GM18870 (cell line): ENCODE results near the gene ANO2.

ENCODE experiments used
- ATAC-seq: cut with Tn5 transposase; IDR thresholded peaks from one replicate; pipeline ENCODE4 v1.9.1; 2021; ENCODE audit warnings: moderate library complexity; ENCODE audit not compliant: unreplicated experiment

ANO2 gene

DNA sequence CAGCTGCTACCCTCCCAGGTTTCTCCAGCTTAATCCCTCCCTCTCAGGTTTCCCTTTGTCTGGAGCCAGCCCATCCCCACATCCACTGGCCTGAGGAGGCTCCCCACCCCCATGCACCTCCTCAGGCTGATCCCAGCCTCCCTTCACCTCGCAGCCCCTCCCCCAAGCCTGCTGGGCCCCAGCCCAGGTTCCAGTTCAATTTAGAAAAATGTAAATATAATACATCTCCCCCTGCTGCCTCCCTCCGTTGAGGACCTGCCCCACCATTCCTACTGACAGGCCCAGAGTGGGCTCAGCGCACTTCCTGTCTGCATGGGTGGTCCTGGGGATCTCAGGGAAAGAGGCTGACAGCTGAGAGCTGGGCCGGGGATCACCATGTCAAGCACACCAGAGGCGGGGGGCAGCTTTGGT is 357.3 kb downstream of the ANO2 start:
- no peak for ATAC-seq

- ATAC-seq: no peak
These were observed 358.9 kb downstream of the ANO2 start for GRCh38 chr12:5586201-5586600.

DNA sequence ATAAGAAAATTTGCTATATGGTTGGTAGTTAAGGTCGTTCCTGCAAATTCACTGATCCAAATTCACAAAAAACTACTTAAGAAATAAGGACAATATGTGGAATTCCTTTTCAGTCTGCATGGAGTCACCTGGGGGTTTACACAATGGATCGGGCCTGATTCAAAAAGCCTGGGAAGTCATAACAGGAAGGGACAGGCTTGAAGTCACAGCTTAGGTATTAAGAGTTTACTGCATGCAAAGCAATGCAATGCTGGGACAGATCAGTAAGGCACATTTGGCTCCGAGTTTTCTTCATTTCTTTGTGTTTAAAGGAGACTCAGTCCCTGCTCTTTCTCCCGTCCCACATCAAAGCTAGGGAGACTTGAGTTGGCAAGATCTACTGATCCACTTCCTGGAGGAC is 359.9 kb downstream of the ANO2 start:
- ATAC-seq: no peak

- ATAC-seq: no peak
These were observed 360.5 kb downstream of the ANO2 start for GRCh38 chr12:5584412-5585175.

DNA sequence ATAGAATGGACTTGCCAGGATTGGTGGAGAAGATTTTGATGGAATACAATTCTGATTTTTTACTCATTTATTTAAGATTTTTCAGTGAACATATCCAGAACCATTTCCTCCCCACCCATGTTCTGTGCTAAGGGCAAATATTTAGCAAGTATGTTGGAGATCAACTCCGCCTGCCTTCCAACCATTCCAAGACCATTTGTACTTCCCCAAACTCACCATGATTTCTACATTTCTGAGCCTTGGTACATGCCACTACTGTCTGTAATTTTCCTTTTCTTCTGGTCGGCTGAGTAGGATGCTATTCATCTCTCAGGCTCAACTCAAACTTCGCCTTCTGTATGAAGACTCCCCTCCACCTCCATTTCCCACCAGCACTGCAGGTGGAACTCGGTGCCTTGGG is 362.5 kb downstream of the ANO2 start:
- ATAC-seq: no peak

DNA sequence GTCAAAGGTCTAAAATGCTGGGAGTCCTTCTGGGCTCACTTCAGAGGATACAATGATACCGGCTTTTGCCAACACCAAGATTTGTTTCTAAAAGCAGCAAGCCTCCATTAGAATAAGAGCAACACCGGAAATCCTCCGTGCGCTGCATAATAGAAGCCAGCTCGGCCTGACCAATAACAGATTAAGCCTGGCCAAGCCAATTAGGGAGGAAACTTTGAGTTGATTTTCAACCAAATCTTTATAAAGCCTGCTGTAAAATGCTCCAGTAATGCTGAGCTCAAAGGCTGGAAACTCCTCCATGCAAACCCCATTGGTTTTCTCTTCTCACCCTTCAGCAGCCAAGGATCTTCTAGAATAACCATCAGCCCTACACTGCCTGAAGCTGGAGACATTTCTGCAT is 363.0 kb downstream of the ANO2 start:
- no peak for ATAC-seq

- no peak for ATAC-seq
These were observed 363.4 kb downstream of the ANO2 start for GRCh38 chr12:5581616-5582015.

- ATAC-seq: no peak
These were observed 364.0 kb downstream of the ANO2 start for GRCh38 chr12:5581019-5581418.

GRCh38 chr12:5578775-5579174 is 366.3 kb downstream of the ANO2 start:
- ATAC-seq: no peak

GRCh38 chr12:5577741-5578140 is 367.3 kb downstream of the ANO2 start:
- no peak for ATAC-seq

GRCh38 chr12:5577211-5577612 is 367.8 kb downstream of the ANO2 start:
- no peak for ATAC-seq

- ATAC-seq: no peak
These were observed 369.1 kb downstream of the ANO2 start for GRCh38 chr12:5575987-5576386.

- no peak for ATAC-seq
These were observed 369.8 kb downstream of the ANO2 start for GRCh38 chr12:5575232-5575631.

DNA sequence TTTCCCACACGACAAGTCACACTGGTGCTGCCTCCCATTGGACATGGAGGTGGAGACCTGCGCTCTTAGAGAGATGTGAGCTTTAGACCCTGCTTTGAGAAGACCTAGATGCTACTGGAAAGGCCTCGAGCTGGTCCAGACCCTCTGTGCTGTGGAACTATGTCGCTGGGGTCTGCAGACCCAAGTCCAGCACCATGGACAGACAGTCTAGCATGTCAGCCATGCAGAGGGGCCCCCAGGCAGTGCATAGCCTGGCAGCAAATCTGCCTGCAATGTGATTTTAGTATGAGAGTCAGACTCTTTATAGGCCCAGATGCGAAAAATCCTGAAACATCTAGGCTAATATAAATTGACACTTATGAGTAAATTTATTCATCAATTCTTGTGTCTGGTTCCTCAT is 371.7 kb downstream of the ANO2 start:
- ATAC-seq: no peak

DNA sequence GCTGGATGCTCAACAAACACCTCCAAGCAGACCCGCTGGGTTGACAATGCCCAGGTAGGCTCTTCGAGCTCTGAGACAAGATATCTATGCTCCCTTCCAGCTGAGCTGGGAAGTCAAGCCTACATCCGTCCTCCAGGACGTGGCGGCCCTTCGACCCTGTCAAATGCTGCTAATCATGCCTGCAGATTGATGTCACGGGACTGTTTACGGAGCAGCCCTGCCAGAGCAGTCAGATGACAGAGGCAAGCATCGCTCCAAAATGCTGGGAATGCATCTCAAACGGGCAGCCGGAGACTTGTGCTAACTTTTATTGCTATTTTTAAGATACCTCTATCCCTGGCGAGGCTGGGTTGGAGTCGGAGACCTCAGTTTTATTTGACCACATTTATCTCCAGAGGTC is 373.9 kb downstream of the ANO2 start:
- no peak for ATAC-seq

DNA sequence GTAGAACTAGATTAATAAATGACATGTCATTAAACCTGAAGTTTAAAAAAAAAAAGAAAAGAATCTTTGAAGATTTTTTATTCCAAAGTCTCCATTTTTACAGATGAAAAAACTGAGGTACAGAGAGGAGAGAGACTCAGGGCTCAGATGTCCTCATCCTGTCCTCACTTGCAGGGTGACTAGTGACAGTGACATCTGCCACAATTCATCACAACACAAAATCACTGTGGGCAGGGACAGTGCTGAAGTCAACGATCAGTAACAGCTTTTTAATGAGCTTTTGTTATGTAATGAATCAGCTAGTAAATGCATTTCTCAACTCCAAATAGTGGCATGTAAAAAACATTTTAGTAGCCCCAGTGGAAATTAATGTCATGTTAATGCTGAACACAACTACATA is 374.6 kb downstream of the ANO2 start:
- ATAC-seq: no peak

- no peak for ATAC-seq
These were observed 376.6 kb downstream of the ANO2 start for GRCh38 chr12:5568325-5568981.

- ATAC-seq: no peak
These were observed 377.9 kb downstream of the ANO2 start for GRCh38 chr12:5567016-5567725.

DNA sequence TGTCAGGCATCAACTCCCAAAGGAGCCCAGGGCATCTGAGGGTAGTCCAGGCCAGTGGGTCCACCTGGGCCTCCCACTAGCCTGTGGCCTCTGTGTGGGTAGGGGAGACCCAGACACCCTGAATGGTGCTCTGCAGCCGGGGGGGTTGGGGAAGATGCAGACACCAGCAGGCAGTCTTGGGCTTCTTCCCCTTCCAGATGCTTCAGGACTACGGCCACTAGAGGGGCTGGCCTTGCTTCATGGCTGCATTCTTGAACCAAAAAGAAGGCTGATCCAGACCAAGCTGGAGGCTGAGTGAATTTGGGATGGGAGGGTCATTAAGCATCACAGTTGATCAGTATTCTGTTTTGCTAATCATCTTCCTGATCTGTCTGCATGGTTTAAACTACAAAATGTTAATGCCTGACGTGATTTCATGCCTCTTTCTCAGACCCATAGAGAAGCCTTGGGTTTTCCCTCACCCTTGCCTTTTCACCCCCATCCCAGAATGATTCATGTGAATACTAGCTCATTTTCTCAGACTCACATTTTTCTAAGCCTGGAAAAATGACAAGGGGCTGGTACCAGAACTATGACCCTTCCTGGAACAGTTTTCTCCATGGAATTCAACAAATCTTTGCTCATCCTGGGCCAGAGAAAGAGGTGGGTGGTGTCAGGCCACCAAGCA is 379.0 kb downstream of the ANO2 start:
- ATAC-seq: no peak

DNA sequence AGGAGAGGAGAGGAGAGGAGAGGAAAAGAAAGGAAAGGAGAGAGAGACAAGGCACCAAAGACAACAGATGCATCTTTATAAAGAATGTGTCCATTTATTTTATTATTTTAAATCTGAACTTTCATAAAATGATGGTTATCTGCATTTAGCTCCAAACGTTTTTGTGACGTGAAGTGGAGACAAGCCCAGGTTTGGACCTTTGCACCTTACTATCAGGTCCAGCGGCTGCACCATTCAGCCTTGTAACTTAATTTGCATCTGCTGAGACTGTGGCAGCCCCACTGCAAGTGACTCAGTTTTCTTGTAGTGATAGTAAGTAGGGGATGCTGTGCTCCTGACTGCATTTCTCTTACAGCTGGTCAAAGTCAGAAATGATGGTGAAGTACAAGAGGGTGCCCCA is 382.5 kb downstream of the ANO2 start:
- no peak for ATAC-seq

DNA sequence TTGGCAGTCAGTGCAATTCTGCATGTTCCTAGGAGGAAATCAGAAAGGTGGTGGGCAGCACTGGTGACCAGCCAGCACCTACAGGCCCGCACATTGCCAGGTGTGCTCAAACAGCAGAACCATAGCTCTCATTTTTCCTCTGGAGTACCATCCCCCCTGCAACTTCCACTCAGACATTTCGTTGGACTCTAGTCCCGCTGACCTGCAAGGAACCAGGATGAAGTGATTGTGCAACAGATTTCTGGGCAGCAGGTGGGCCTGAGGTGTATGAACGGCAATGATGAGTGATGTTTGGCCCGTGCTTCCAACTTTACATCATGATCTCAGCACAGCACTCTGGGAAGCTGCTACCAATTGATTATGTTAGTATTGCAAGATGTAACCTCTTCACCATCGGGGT is 383.2 kb downstream of the ANO2 start:
- no peak for ATAC-seq

GRCh38 chr12:5561057-5561456 is 384.0 kb downstream of the ANO2 start:
- ATAC-seq: no peak
